22Rv1 (cell line): ENCODE measurements around the gene SLC16A8.

Experiments used
- CTCF ChIP-seq: fragments of 450-650 bp; IDR thresholded peaks from 2 replicates; pipeline ENCODE4 v1.5.1; 2017; ENCODE audit warnings: mild to moderate bottlenecking
- ZFX ChIP-seq: fragments of 450-650 bp; IDR thresholded peaks from 2 replicates; pipeline ENCODE4 v1.6.1; 2017; ENCODE audit warnings: antibody characterized with exemption, borderline replicate concordance

GRCh38 chr22:38046070-38046748, 37.8 kb downstream of the SLC16A8 start:
- TF ChIP-seq CTCF (no peak), ZFX (no peak)
